Naive thymus-derived CD8-positive, alpha-beta T cell (primary cell): ENCODE measurements around the gene KRTAP10-4. TPM values are rescaled to one million over a fixed set of nuclear protein-coding genes. Genes with fewer than 3 reads are reported as not detected.
A peak's percentile ranks its signal among the peaks of the same experiment; 100 is the strongest.
"Not testable (repeated sequence)": the region's sequence is repeated elsewhere in the genome, so short reads cannot be mapped to it uniquely, and the experiment has no call there.

Source experiments
- ATAC-seq, 2 donors: fragments of 150-1000 bp; cut with Tn5 transposase in 1 of 2; sonication (Bioruptor Pico), chemical (Tn5 transposase) in 1 of 2; 1 replicate in 1 of 2; 2 replicates in 1 of 2; pipeline ENCODE4 v1.10.0; 2021; ENCODE audit warnings: mild to moderate bottlenecking in 2 of 2, moderate library complexity in 2 of 2
- POLR2A ChIA-PET: fragments of 350-600 bp; sonication (Branson Sonifier 250); formaldehyde crosslinking; loops from one replicate; lab custom pipeline; 2021; ENCODE audit warnings: antibody characterized with exemption; lab: Charles Lee
- DNase-seq, 10 donors: peaks; one replicate each; pipeline versions ENCODE4 v3.0.0 to v3.0.0-alpha.2; 2020 to 2022
- H3K27ac Mint-ChIP-seq, 10 donors: one replicate each; pipeline ENCODE4 v1.8.0; 2020 to 2022; ENCODE audit warnings: mild to moderate bottlenecking in 10 of 10, mixed read lengths in 10 of 10, moderate library complexity in 4 of 10, inconsistent platforms in 1 of 10
- H3K27me3 Mint-ChIP-seq, 5 donors: one replicate each; pipeline ENCODE4 v1.8.0; 2021 to 2022; ENCODE audit warnings: mixed read lengths in 5 of 5
- H3K36me3 Mint-ChIP-seq, 3 donors: one replicate each; pipeline ENCODE4 v1.8.0; 2020 to 2022; ENCODE audit warnings: mixed read lengths in 3 of 3, mild to moderate bottlenecking in 2 of 3, inconsistent platforms in 1 of 3
- H3K4me1 Mint-ChIP-seq, 4 donors: one replicate each; pipeline ENCODE4 v1.8.0; 2021 to 2022; ENCODE audit warnings: mixed read lengths in 4 of 4
- H3K4me3 Mint-ChIP-seq, 10 donors: one replicate each; pipeline ENCODE4 v1.8.0; 2020 to 2022; ENCODE audit warnings: mild to moderate bottlenecking in 10 of 10, mixed read lengths in 10 of 10, moderate library complexity in 6 of 10, inconsistent platforms in 1 of 10
- H3K9me3 Mint-ChIP-seq, 9 donors: one replicate each; pipeline ENCODE4 v1.8.0; 2020 to 2022; ENCODE audit warnings: mixed read lengths in 9 of 9, mild to moderate bottlenecking in 3 of 9, inconsistent platforms in 1 of 9, moderate library complexity in 1 of 9
- polyA plus RNA-seq, 3 donors: library from polyadenylated mRNA; unstranded; fragments of 300-500 nt; fragmentation: Illumina TruSeq; gene quantifications; one replicate each; pipeline ENCODE4 v1.2.3, GENCODE V29; 2021
- total RNA-seq, 8 experiments: library from RNA in 2 of 8; stranded (reverse) in 2 of 8; gene quantifications; one replicate each; pipeline ENCODE4 v1.2.3 and lab custom pipeline; 2021 to 2026

The KRTAP10-4 gene
- total and polyA plus RNA-seq, 5 experiments from 2014 or later, result not detected

- Mint-ChIP-seq H3K4me1 (peaks cover 0 to 3% (median under 1%) of the 10 kb centered on the region in 4 donors), H3K9me3 (peaks cover 0 to 5% (median 0%) of the 10 kb centered on the region in 9 donors), H3K27ac (peak within 1 kb of the TSS in 1 of 10 donors; percentile 48), H3K4me3 (no peak within 1 kb of the TSS), H3K36me3 (peaks cover 0 to 2% (median 0%) of the 10 kb centered on the region in 3 donors), H3K27me3 (peaks cover 0 to 2% (median 0%) of the 10 kb centered on the region in 5 donors)
- DNase-seq (peak in 1 of 10 donors; percentile 55), ATAC-seq (no peak)
- POLR2A ChIA-PET, result interaction anchor here (0.7 kb wide), 2 partner anchors 22 to 260 kb away, joined by 3 to 4 read pairs; no protein-coding TSS in a partner anchor
Observed at GRCh38 chr21:44539991-44540666, 33.4 kb upstream of the KRTAP10-4 start, which contains the start of gene KRTAP10-1. KRTAP10-1 (minus strand) TSS chr21:44540195; CDS start chr21:44540150, 45 bp downstream.

- peaks cover 0 to 3% (median under 1%) of the 10 kb centered on the region in 4 donors for H3K4me1 Mint-ChIP-seq
- DNase-seq, result no peak
- peaks cover 0 to 2% (median 0%) of the 10 kb centered on the region in 5 donors for H3K27me3 Mint-ChIP-seq
- no peak overlapping the region for H3K4me3 Mint-ChIP-seq
- POLR2A ChIA-PET, result interaction anchor here (0.7 kb wide), 3 partner anchors 23 to 335 kb away, joined by 3 to 4 read pairs (median 3); no protein-coding TSS in a partner anchor
- peak overlapping the region in 2 of 10 donors; percentile 48 to 60 for H3K27ac Mint-ChIP-seq
- H3K36me3 Mint-ChIP-seq, result peaks cover 0 to 7% (median 5%) of the 10 kb centered on the region in 3 donors
- ATAC-seq, result no peak
- peaks cover 0 to 11% (median 6%) of the 10 kb centered on the region in 9 donors for H3K9me3 Mint-ChIP-seq
Observed at GRCh38 chr21:44540741-44541288, 32.7 kb upstream of the KRTAP10-4 start.

- Mint-ChIP-seq H3K27me3 (peaks cover 0 to 1% (median 0%) of the 10 kb centered on the region in 5 donors), H3K4me3 (no peak overlapping the region), H3K27ac (no peak overlapping the region), H3K4me1 (peaks cover 12 to 14% (median 13%) of the 10 kb centered on the region in 4 donors), H3K36me3 (peaks cover 0 to 25% (median 18%) of the 10 kb centered on the region in 3 donors), H3K9me3 (peaks cover 0 to 30% (median 21%) of the 10 kb centered on the region in 9 donors)
- DNase-seq (peak in 1 of 10 donors; percentile 10), ATAC-seq (no peak)
- POLR2A ChIA-PET, result no interaction called here
Observed at GRCh38 chr21:44542716-44543115, 30.8 kb upstream of the KRTAP10-4 start.

- ATAC-seq (no peak), DNase-seq (peak in 1 of 10 donors; percentile 28)
- H3K4me1 Mint-ChIP-seq, result peaks cover 24 to 33% (median 28%) of the 10 kb centered on the region in 4 donors
- peaks cover 0 to 27% (median 20%) of the 10 kb centered on the region in 3 donors for H3K36me3 Mint-ChIP-seq
- H3K9me3 Mint-ChIP-seq, result peaks cover 0 to 35% (median 24%) of the 10 kb centered on the region in 9 donors
- no peak overlapping the region for H3K27ac Mint-ChIP-seq
- no peak overlapping the region for H3K4me3 Mint-ChIP-seq
- POLR2A ChIA-PET, result no interaction called here
- no peaks in the 10 kb centered on the region for H3K27me3 Mint-ChIP-seq
Observed at GRCh38 chr21:44544566-44544965, 29.0 kb upstream of the KRTAP10-4 start.

- Mint-ChIP-seq H3K36me3 (peaks cover 2 to 25% (median 21%) of the 10 kb centered on the region in 3 donors), H3K4me1 (peaks cover 25 to 36% (median 31%) of the 10 kb centered on the region in 4 donors), H3K27me3 (no peaks in the 10 kb centered on the region), H3K4me3 (peak overlapping the region; percentile 75 to 90 (median 82)), H3K27ac (peak overlapping the region; percentile 88 to 98 (median 96)), H3K9me3 (peaks cover 1 to 40% (median 26%) of the 10 kb centered on the region in 9 donors)
- POLR2A ChIA-PET, result interaction anchor here (1.0 to 1.6 kb wide), 7 partner anchors 11 to 380 kb away, joined by 3 to 15 read pairs (median 4); partner anchors contain the start of gene KRTAP12-3
- DNase-seq (peak in 9 of 10 donors; percentile 23 to 73 (median 48)), ATAC-seq (peak; percentile 93 to 98)
Observed at GRCh38 chr21:44547656-44548331, 25.7 kb upstream of the KRTAP10-4 start.

GRCh38 chr21:44548381-44548780 is 25.1 kb upstream of the KRTAP10-4 start:
- peak overlapping the region; percentile 19 to 90 (median 82) for H3K4me3 Mint-ChIP-seq

GRCh38 chr21:44548922-44549321 is 24.6 kb upstream of the KRTAP10-4 start:
- Mint-ChIP-seq H3K27me3 (no peaks in the 10 kb centered on the region), H3K4me3 (peak overlapping the region in 6 of 10 donors; percentile 3 to 86 (median 79)), H3K9me3 (peaks cover 6 to 48% (median 30%) of the 10 kb centered on the region in 9 donors), H3K4me1 (peaks cover 25 to 36% (median 31%) of the 10 kb centered on the region in 4 donors), H3K36me3 (peaks cover 7 to 35% (median 31%) of the 10 kb centered on the region in 3 donors), H3K27ac (peak overlapping the region; percentile 57 to 98 (median 96))
- no peak for ATAC-seq
- no peak for DNase-seq
- POLR2A ChIA-PET, result no interaction called here

More at GRCh38 chr21:44548381-44548780, 25.1 kb upstream of the KRTAP10-4 start:
- Mint-ChIP-seq H3K9me3 (peaks cover 6 to 43% (median 28%) of the 10 kb centered on the region in 9 donors), H3K4me1 (peaks cover 25 to 36% (median 31%) of the 10 kb centered on the region in 4 donors), H3K36me3 (peaks cover 7 to 30% (median 27%) of the 10 kb centered on the region in 3 donors), H3K27me3 (no peaks in the 10 kb centered on the region), H3K27ac (peak overlapping the region; percentile 88 to 98 (median 96))
- no peak for DNase-seq
- POLR2A ChIA-PET, result interaction anchor here (1.0 to 1.6 kb wide), 4 partner anchors 11 to 109 kb away, joined by 3 to 15 read pairs (median 9); partner anchors contain the start of gene KRTAP12-3
- ATAC-seq, result no peak

- no peak for ATAC-seq
- Mint-ChIP-seq H3K36me3 (peaks cover 7 to 35% (median 34%) of the 10 kb centered on the region in 3 donors), H3K4me3 (peak overlapping the region in 4 of 10 donors; percentile 3 to 79 (median 37)), H3K27ac (peak overlapping the region in 6 of 10 donors; percentile 34 to 96 (median 59)), H3K27me3 (peaks cover 0 to 1% (median 0%) of the 10 kb centered on the region in 5 donors), H3K4me1 (peaks cover 25 to 36% (median 31%) of the 10 kb centered on the region in 4 donors), H3K9me3 (peaks cover 6 to 50% (median 31%) of the 10 kb centered on the region in 9 donors)
- POLR2A ChIA-PET, result no interaction called here
- no peak for DNase-seq
Observed at GRCh38 chr21:44549525-44550211, 23.9 kb upstream of the KRTAP10-4 start.

- H3K4me3 Mint-ChIP-seq, POLR2A ChIA-PET, H3K27me3 Mint-ChIP-seq: not testable (repeated sequence)
Observed at GRCh38 chr21:44550285-44550684, 23.2 kb upstream of the KRTAP10-4 start.

GRCh38 chr21:44550807-44551206 is 22.7 kb upstream of the KRTAP10-4 start:
- DNase-seq, result peak in 1 of 10 donors; percentile 53
- peaks cover 6 to 44% (median 27%) of the 10 kb centered on the region in 9 donors for H3K9me3 Mint-ChIP-seq
- H3K27ac Mint-ChIP-seq, result peak overlapping the region in 5 of 10 donors; percentile 15 to 63 (median 46)
- POLR2A ChIA-PET, result no interaction called here
- ATAC-seq, result no peak
- peaks cover 0 to 2% (median 0%) of the 10 kb centered on the region in 5 donors for H3K27me3 Mint-ChIP-seq
- peaks cover 7 to 32% (median 30%) of the 10 kb centered on the region in 3 donors for H3K36me3 Mint-ChIP-seq
- H3K4me3 Mint-ChIP-seq, result no peak overlapping the region
- peaks cover 25 to 36% (median 31%) of the 10 kb centered on the region in 4 donors for H3K4me1 Mint-ChIP-seq

More at GRCh38 chr21:44550285-44550684, 23.2 kb upstream of the KRTAP10-4 start:
- H3K27ac Mint-ChIP-seq, result peak overlapping the region in 1 of 10 donors; percentile 18
- not testable (repeated sequence) for DNase-seq, ATAC-seq
- H3K9me3 Mint-ChIP-seq, result peaks cover 6 to 48% (median 32%) of the 10 kb centered on the region in 9 donors
- H3K4me1 Mint-ChIP-seq, result peaks cover 25 to 36% (median 31%) of the 10 kb centered on the region in 4 donors
- peaks cover 7 to 37% (median 35%) of the 10 kb centered on the region in 3 donors for H3K36me3 Mint-ChIP-seq

- Mint-ChIP-seq H3K4me3 (no peak within 1 kb of the TSS), H3K27me3 (peaks cover 0 to 3% (median 0%) of the 10 kb centered on the region in 5 donors), H3K9me3 (peaks cover 6 to 43% (median 27%) of the 10 kb centered on the region in 9 donors), H3K36me3 (peaks cover 7 to 32% (median 25%) of the 10 kb centered on the region in 3 donors), H3K4me1 (peaks cover 25 to 36% (median 31%) of the 10 kb centered on the region in 4 donors), H3K27ac (peak within 1 kb of the TSS in 7 of 10 donors; percentile 9 to 63 (median 46))
- DNase-seq (peak in 1 of 10 donors; percentile 56), ATAC-seq (no peak)
- POLR2A ChIA-PET, result no interaction called here
Observed at GRCh38 chr21:44551340-44551961, 22.1 kb upstream of the KRTAP10-4 start, which contains the start of gene KRTAP10-2. KRTAP10-2 (minus strand) TSS chr21:44551505; CDS start chr21:44551458, 47 bp downstream.
